Measurements from ENCODE around the gene SSBP3. TPM values are rescaled to one million over a fixed set of nuclear protein-coding genes. Genes with fewer than 3 reads are reported as not detected.
A peak's percentile ranks its signal among the peaks of the same experiment; 100 is the strongest.

SSBP3 gene
- total and polyA plus RNA-seq, 9 of the 15 experiments (the other 6 are each of a cell fraction or from before 2014, with no cell fraction given): 8.7 to 108 (median 33.8) TPM

- TF ChIP-seq ZMIZ1 (IDR thresholded peaks at IDR 0.05; ENCODE audit: low read depth in 2 of 2, low read length in 2 of 2) (0 out of 4 replicates have a peak, but pooled peaks of 1 of the 2 experiments have one; percentile 24), FOXJ2 (tag; IDR thresholded peaks at IDR 0.05) (no peak), FOXA1 (IDR thresholded peaks at IDR 0.05; ENCODE audit: borderline replicate concordance) (no peak), ZNF384 (IDR thresholded peaks at IDR 0.05; ENCODE audit: low read depth, low read length) (peak; percentile 54; the same call in 1 of the 2 replicates), SMARCC2 (IDR thresholded peaks at IDR 0.05; ENCODE audit: low read depth) (peak; percentile 29; the same call in 1 of the 2 replicates), TCF15 (CRISPR knock-in tag; IDR thresholded peaks at IDR 0.05) (no peak), ZNF668 (CRISPR knock-in tag; IDR thresholded peaks at IDR 0.05) (0 out of 2 replicates have a peak, but pooled peaks have one; percentile 3), ZNF395 (CRISPR knock-in tag; IDR thresholded peaks at IDR 0.05) (peak; percentile 80; the same call in 1 of the 2 replicates), MTA3 (IDR thresholded peaks at IDR 0.05; ENCODE audit: borderline replicate concordance) (peak; percentile 47; the same call in 1 of the 2 replicates), DPF2 (IDR thresholded peaks at IDR 0.05) (peak; percentile 87), CTBP1 (IDR thresholded peaks at IDR 0.05; ENCODE audit: borderline replicate concordance) (peak; percentile 81), ZNF324 (CRISPR knock-in tag; IDR thresholded peaks at IDR 0.05) (peak; percentile 42; the same call in 1 of the 2 replicates), ZNF609 (CRISPR knock-in tag; IDR thresholded peaks at IDR 0.05; ENCODE audit: borderline replicate concordance) (no peak), RAD51 (IDR thresholded peaks at IDR 0.05; ENCODE audit: borderline replicate concordance, low read depth) (peak; percentile 7; the same call in 1 of the 2 replicates), RB1 (IDR thresholded peaks at IDR 0.05; ENCODE audit: low read depth) (no peak), BACH1 (tag; IDR thresholded peaks at IDR 0.05) (no peak), ZKSCAN8 (CRISPR knock-in tag; IDR thresholded peaks at IDR 0.05) (peak; percentile 73; the same call in 1 of the 2 replicates)
Measured at GRCh38 chr1:54408147-54409066, 2.2 kb upstream of the SSBP3 start (continued).
